Mesendoderm (in vitro differentiated cells): ENCODE results near the gene SFMBT2.
A peak's percentile ranks its signal among the peaks of the same experiment; 100 is the strongest.
"Not testable (repeated sequence)": the region's sequence is repeated elsewhere in the genome, so short reads cannot be mapped to it uniquely, and the experiment has no call there.

Experiments
- DNase-seq: peaks from one replicate; pipeline ENCODE4 v3.0.0; 2013
- H2AK5ac ChIP-seq: 2 replicates; pipeline ENCODE4 v1.6.1; 2013; ENCODE audit warnings: low read length, inconsistent platforms
- H2BK120ac ChIP-seq: 2 replicates; pipeline ENCODE4 v1.6.1; 2013; ENCODE audit warnings: low read depth, mild to moderate bottlenecking, low read length, moderate library complexity, mixed read lengths
- H2BK15ac ChIP-seq: replicated peaks from 2 replicates; pipeline ENCODE4 v1.6.1; 2013; ENCODE audit warnings: low read depth, mild to moderate bottlenecking, moderate library complexity
- H2BK5ac ChIP-seq: 2 replicates; pipeline ENCODE4 v1.6.1; 2013; ENCODE audit warnings: low read length, inconsistent platforms
- H3K18ac ChIP-seq: 2 replicates; pipeline ENCODE4 v1.6.1; 2013; ENCODE audit warnings: mild to moderate bottlenecking, low read length, mixed read lengths
- H3K23ac ChIP-seq: one replicate; pipeline ENCODE4 v1.6.1; 2013; ENCODE audit warnings: low read length
- H3K27ac ChIP-seq: 2 replicates; pipeline ENCODE4 v1.5.1; 2013; ENCODE audit warnings: low read depth, mild to moderate bottlenecking, inconsistent platforms, low read length, moderate library complexity
- H3K27me3 ChIP-seq: 2 replicates; pipeline ENCODE4 v1.6.1; 2013; ENCODE audit warnings: low read length, control low read depth, mild to moderate bottlenecking, inconsistent platforms; ENCODE audit not compliant: insufficient read depth, poor library complexity
- H3K36me3 ChIP-seq: 2 replicates; pipeline ENCODE4 v1.6.1; 2013; ENCODE audit warnings: low read length, inconsistent platforms; ENCODE audit not compliant: control insufficient read depth, insufficient read depth
- H3K4ac ChIP-seq: one replicate; pipeline ENCODE4 v1.6.1; 2013; ENCODE audit warnings: low read depth, mild to moderate bottlenecking, low read length, moderate library complexity
- H3K4me1 ChIP-seq: 2 replicates; pipeline ENCODE4 v1.6.1; 2013; ENCODE audit warnings: low read depth, low read length, inconsistent platforms; ENCODE audit not compliant: control insufficient read depth
- H3K4me2 ChIP-seq: 2 replicates; pipeline ENCODE4 v1.6.1; 2013; ENCODE audit warnings: low read length
- H3K4me3 ChIP-seq: 2 replicates; pipeline ENCODE4 v1.5.1; 2013; ENCODE audit warnings: mild to moderate bottlenecking, low read length
- H3K56ac ChIP-seq: one replicate; pipeline ENCODE4 v1.6.1; 2013; ENCODE audit warnings: low read length
- H3K79me1 ChIP-seq: 2 replicates; pipeline ENCODE4 v1.6.1; 2013; ENCODE audit warnings: low read length, inconsistent platforms
- H3K79me2 ChIP-seq: 2 replicates; pipeline ENCODE4 v1.6.1; 2013; ENCODE audit warnings: mild to moderate bottlenecking, low read length; ENCODE audit not compliant: control insufficient read depth, insufficient read depth
- H3K9ac ChIP-seq: 2 replicates; pipeline ENCODE4 v1.6.1; 2013; ENCODE audit warnings: low read length, inconsistent platforms
- H4K5ac ChIP-seq: one replicate; pipeline ENCODE4 v1.6.1; 2013; ENCODE audit warnings: low read length
- H4K8ac ChIP-seq: one replicate; pipeline ENCODE4 v1.6.1; 2013; ENCODE audit warnings: low read depth, mild to moderate bottlenecking, control low read depth, low read length, moderate library complexity
- WGBS: extraction: QIAGEN DNeasy Blood & Tissue Kit; methylation state at CpG from one replicate; pipeline ENCODE4 v1.1.7; 2013; ENCODE audit warnings: low lambda C conversion rate, missing lambda C conversion rate; ENCODE audit not compliant: insufficient coverage; ENCODE audit errors: extremely low coverage; 5-methylcytosine and 5-hydroxymethylcytosine counted together

SFMBT2 gene

DNA sequence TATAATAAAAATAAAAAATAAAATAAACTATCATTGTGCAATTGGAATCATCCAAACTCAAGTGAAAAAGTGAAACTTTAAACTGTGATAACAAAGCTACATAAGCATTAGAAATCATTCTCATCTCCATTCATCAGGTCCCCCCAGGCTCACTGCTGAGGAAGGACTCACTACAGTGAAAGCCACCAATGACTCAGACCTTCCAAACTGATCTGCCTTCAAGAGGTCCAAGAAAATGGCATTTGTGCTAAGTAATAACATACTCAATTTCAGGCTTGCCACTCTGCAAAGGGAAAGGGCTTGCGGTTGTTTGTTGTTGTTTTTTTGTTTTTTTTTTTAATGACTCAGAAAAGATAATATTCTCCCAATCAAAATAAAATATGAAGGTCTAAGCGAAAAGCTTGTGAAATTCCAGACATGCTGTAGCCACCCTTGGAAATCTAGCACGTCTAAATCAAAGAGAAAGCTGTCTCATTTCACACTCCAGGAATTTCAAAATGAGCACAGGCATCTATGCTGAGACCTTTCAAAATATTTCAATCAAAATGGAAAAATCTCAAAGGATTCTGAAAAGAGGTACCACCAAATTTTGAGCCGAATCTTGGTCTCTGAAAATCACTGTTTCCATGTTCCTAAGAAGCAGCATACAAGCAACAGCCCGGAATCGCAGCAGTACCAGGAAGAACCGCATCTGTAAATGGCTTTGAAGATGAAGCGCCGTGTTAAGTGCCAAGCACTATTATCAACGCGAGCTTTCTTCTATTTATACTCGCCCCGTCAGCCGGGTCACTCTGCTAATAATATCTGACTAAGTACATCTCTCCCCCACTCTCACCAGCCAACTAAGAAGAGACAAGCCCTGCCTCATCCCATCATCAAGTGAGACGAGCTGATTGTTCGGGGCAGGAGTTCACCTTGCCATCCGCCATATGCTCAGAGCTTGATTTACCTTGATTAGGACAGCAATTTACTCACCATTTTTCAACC is 13.5 kb downstream of the SFMBT2 start:
- no CpG with 5 or more reads among the region's 17 CpGs for WGBS
- Histone ChIP-seq H2BK5ac (no peak overlapping the region), H2BK120ac (no peak overlapping the region)

GRCh38 chr10:7392301-7392700 is 18.5 kb downstream of the SFMBT2 start:
- H2BK15ac ChIP-seq, H3K4me1 ChIP-seq, H3K27ac ChIP-seq, H3K56ac ChIP-seq, H3K4ac ChIP-seq, H2BK120ac ChIP-seq, H3K27me3 ChIP-seq, H3K4me3 ChIP-seq, H3K79me2 ChIP-seq, H3K18ac ChIP-seq, H4K8ac ChIP-seq, H3K23ac ChIP-seq, DNase-seq, H2BK5ac ChIP-seq, H4K5ac ChIP-seq, H3K79me1 ChIP-seq, H3K36me3 ChIP-seq, H3K9ac ChIP-seq, H3K4me2 ChIP-seq, H2AK5ac ChIP-seq: not testable (repeated sequence)
- WGBS: no CpG with 5 or more reads among the region's 5 CpGs

More for the DNA sequence above, 13.5 kb downstream of the SFMBT2 start:
- H3K36me3 ChIP-seq: no peaks in the 10 kb centered on the region
- H3K9ac ChIP-seq: no peak overlapping the region
- H3K4ac ChIP-seq: no peak overlapping the region
- H2AK5ac ChIP-seq: no peak overlapping the region
- H4K8ac ChIP-seq: no peak overlapping the region
- no peak overlapping the region for H2BK15ac ChIP-seq
- no peak overlapping the region for H3K18ac ChIP-seq
- H3K79me1 ChIP-seq: peaks cover 8% of the 10 kb centered on the region
- H3K4me3 ChIP-seq: no peak overlapping the region
- no peak overlapping the region for H3K4me2 ChIP-seq
- H3K27me3 ChIP-seq: no peaks in the 10 kb centered on the region
- H3K23ac ChIP-seq: no peak overlapping the region
- H3K4me1 ChIP-seq: peaks cover 4% of the 10 kb centered on the region
- H3K56ac ChIP-seq: no peak overlapping the region
- H3K27ac ChIP-seq: no peak overlapping the region
- DNase-seq: peak; percentile 7
- peaks cover 2% of the 10 kb centered on the region for H3K79me2 ChIP-seq
- no peak overlapping the region for H4K5ac ChIP-seq

- WGBS: no CpG with 5 or more reads among the region's 6 CpGs
- no peak overlapping the region for H3K4me2 ChIP-seq
- H3K23ac ChIP-seq: no peak overlapping the region
- no peaks in the 10 kb centered on the region for H3K79me2 ChIP-seq
- no peak overlapping the region for H3K9ac ChIP-seq
- no peaks in the 10 kb centered on the region for H3K36me3 ChIP-seq
- no peak overlapping the region for H2BK15ac ChIP-seq
- no peaks in the 10 kb centered on the region for H3K27me3 ChIP-seq
- no peak overlapping the region for H3K18ac ChIP-seq
- no peak overlapping the region for H3K56ac ChIP-seq
- H4K8ac ChIP-seq: no peak overlapping the region
- H3K4ac ChIP-seq: no peak overlapping the region
- no peak overlapping the region for H2BK5ac ChIP-seq
- H2AK5ac ChIP-seq: no peak overlapping the region
- no peak overlapping the region for H3K4me3 ChIP-seq
- DNase-seq: no peak
- H4K5ac ChIP-seq: no peak overlapping the region
- H2BK120ac ChIP-seq: no peak overlapping the region
- no peaks in the 10 kb centered on the region for H3K4me1 ChIP-seq
- H3K27ac ChIP-seq: no peak overlapping the region
- H3K79me1 ChIP-seq: peaks cover 2% of the 10 kb centered on the region
Observed at GRCh38 chr10:7391748-7392147, 19.1 kb downstream of the SFMBT2 start.

GRCh38 chr10:7390689-7391110 is 20.1 kb downstream of the SFMBT2 start:
- not testable (repeated sequence) for H3K79me1 ChIP-seq, H3K36me3 ChIP-seq, H4K8ac ChIP-seq, H3K4me2 ChIP-seq, H3K27me3 ChIP-seq, H2BK15ac ChIP-seq, H4K5ac ChIP-seq, H3K27ac ChIP-seq, H3K4me3 ChIP-seq, H3K4me1 ChIP-seq, H3K56ac ChIP-seq, H3K9ac ChIP-seq, H2BK120ac ChIP-seq, DNase-seq, H3K4ac ChIP-seq, H3K18ac ChIP-seq, H2BK5ac ChIP-seq, H3K23ac ChIP-seq, H3K79me2 ChIP-seq, H2AK5ac ChIP-seq
- no CpG with 5 or more reads among the region's 6 CpGs for WGBS

DNA sequence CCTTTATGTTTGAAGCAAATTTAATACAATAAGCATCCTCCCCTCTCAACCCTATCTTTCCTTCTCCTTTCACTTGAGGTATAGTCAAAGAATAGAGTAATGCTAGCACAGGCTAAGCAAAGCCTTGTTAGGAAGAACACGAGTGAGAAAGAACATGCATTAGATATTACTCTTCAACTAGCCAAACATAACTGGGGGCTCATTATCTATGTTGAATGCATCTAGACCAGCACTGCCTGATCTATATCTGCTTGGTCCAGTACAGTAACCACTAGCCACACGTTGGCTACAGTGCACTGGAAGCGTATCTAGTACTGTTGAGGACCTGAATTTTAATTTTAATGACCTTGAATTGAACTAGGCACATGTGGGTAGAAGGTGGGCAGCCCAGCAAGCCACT is 21.0 kb downstream of the SFMBT2 start:
- Histone ChIP-seq H2BK5ac (no peak overlapping the region), H3K36me3 (no peaks in the 10 kb centered on the region), H4K8ac (no peak overlapping the region), H3K79me2 (no peaks in the 10 kb centered on the region), H3K9ac (no peak overlapping the region), H4K5ac (no peak overlapping the region), H2BK120ac (no peak overlapping the region), H3K79me1 (no peaks in the 10 kb centered on the region), H3K4ac (no peak overlapping the region), H3K27me3 (no peaks in the 10 kb centered on the region), H3K23ac (no peak overlapping the region), H3K4me2 (no peak overlapping the region), H2AK5ac (no peak overlapping the region), H2BK15ac (no peak overlapping the region), H3K27ac (no peak overlapping the region), H3K4me3 (no peak overlapping the region), H3K56ac (no peak overlapping the region), H3K18ac (no peak overlapping the region), H3K4me1 (no peaks in the 10 kb centered on the region)
- WGBS: no CpG with 5 or more reads among the region's 3 CpGs
- DNase-seq: no peak
